HFF-Myc (cell line): ENCODE results near the gene ST7.

ENCODE experiments used
- DNase-seq: peaks from one replicate; pipeline ENCODE4 v3.0.0-alpha.2; 2011; ENCODE audit warnings: low read depth; ENCODE audit errors: extremely low read depth
- H3K4me3 ChIP-seq: replicated peaks from 2 replicates; pipeline ENCODE4 v1.5.1; 2011; ENCODE audit warnings: low read depth, mild to moderate bottlenecking, control low read depth, low read length
- CTCF ChIP-seq: IDR thresholded peaks from 2 replicates; pipeline ENCODE4 v1.5.1; 2012; ENCODE audit warnings: mild to moderate bottlenecking, low read depth, low read length, control low read depth; ENCODE audit errors: missing control alignments

Gene ST7

GRCh38 chr7:117146059-117146458, 192.8 kb downstream of the ST7 start:
- no peak for TF ChIP-seq CTCF
- no peak for DNase-seq

GRCh38 chr7:117146511-117146910, 193.2 kb downstream of the ST7 start:
- no peak for DNase-seq
- TF ChIP-seq CTCF: no peak
- H3K4me3 ChIP-seq: no peak overlapping the region

More at GRCh38 chr7:117146059-117146458, 192.8 kb downstream of the ST7 start:
- H3K4me3 ChIP-seq: no peak overlapping the region

- no peak overlapping the region for H3K4me3 ChIP-seq
- no peak for DNase-seq
- TF ChIP-seq CTCF: no peak
These were observed 195.7 kb downstream of the ST7 start for GRCh38 chr7:117148971-117149370.

GRCh38 chr7:117149692-117150091, 196.4 kb downstream of the ST7 start:
- TF ChIP-seq CTCF: no peak
- H3K4me3 ChIP-seq: no peak overlapping the region
- no peak for DNase-seq

- no peak for TF ChIP-seq CTCF
- no peak for DNase-seq
- no peak overlapping the region for H3K4me3 ChIP-seq
These were observed 199.1 kb downstream of the ST7 start for GRCh38 chr7:117152213-117153007.

GRCh38 chr7:117153016-117153545, 199.8 kb downstream of the ST7 start:
- no peak overlapping the region for H3K4me3 ChIP-seq
- TF ChIP-seq CTCF: no peak
- no peak for DNase-seq
